Mucosa of descending colon (tissue), 3 donors: ENCODE results near the gene PCGF6. TPM values are rescaled to one million over a fixed set of nuclear protein-coding genes. Genes with fewer than 3 reads are reported as not detected.

Source experiments
- ATAC-seq: fragments of 200-7000 bp; cut with Tn5 transposase; one replicate; pipeline ENCODE4 v1.9.1; 2020; ENCODE audit warnings: mild to moderate bottlenecking, moderate library complexity
- DNase-seq, 3 donors: peaks; one replicate each; pipeline ENCODE4 v3.0.0-alpha.2; 2020
- H3K36me3 ChIP-seq: fragments of 200-600 bp; one replicate; pipeline ENCODE4 v1.8.0; 2021; ENCODE audit warnings: low read depth, mild to moderate bottlenecking
- H3K4me1 ChIP-seq: fragments of 200-600 bp; one replicate; pipeline ENCODE4 v1.8.0; 2021; ENCODE audit warnings: low read depth, mild to moderate bottlenecking
- H3K4me3 ChIP-seq: fragments of 200-600 bp; one replicate; pipeline ENCODE4 v1.8.0; 2021; ENCODE audit warnings: mild to moderate bottlenecking
- H3K9me3 ChIP-seq: fragments of 200-600 bp; one replicate; pipeline ENCODE4 v1.8.0; 2021; ENCODE audit warnings: mild to moderate bottlenecking
- CTCF ChIP-seq: fragments of 200-600 bp; IDR thresholded peaks from one replicate; pipeline ENCODE4 v1.8.0; 2022; ENCODE audit warnings: antibody characterized with exemption, mild to moderate bottlenecking
- intact Hi-C, 2 donors: fragments of 100-400 bp; cut with DNase I in 1 of 2; cut with micrococcal nuclease in 1 of 2; formaldehyde crosslinking; loops; one replicate each; pipeline versions ENCODE4 v1.11.0 to v1.11.1; 2022; cut with DNase I, micrococcal nuclease
- total RNA-seq, 3 donors: library from RNA; stranded (reverse); fragmentation: NEBNext Ultra II Directional in 2 of 3; extraction: Animal tissue kit (Norgen Biotek cat#: 25700) in 2 of 3; gene quantifications; one replicate each; pipeline versions ENCODE4 v1.2.1 to v1.2.4, GENCODE V29; 2021 to 2023
- donor health status: DM: no; HTN: no; CAD: no; lungs with moderate emphysema.
- donor health status: DM: no; HTN: no; CAD: no.
- donor health status: DM: no; HTN: yes; CAD: no.

PCGF6 gene
- total RNA-seq, 3 donors from 2014 or later = 5.2 to 10.6 (median 5.7) TPM

DNA sequence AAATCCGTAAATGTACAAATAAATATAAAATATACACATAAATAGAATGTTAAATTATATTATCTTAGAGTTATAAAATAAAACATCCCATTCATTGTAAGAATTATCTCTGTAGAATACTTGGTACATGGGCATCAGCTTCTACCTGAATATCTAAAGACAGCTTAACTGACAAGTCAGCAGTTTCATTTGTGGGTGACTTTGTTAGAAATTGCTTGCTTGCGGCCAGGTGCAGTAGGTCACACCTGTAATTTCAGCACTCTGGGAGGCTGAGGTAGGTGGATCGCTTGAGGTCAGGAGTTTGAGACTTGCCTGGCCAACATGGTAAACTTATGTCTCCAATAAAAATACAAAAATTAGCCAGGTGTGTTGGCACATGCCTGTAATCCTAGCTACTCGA is 14.6 kb downstream of the PCGF6 start:
- no peaks in the 10 kb centered on the region for H3K9me3 ChIP-seq
- H3K4me3 ChIP-seq = no peak overlapping the region
- DNase-seq (no peak), ATAC-seq (no peak)
- no peaks in the 10 kb centered on the region for H3K4me1 ChIP-seq
- no peaks in the 10 kb centered on the region for H3K36me3 ChIP-seq
- intact Hi-C loops = no loop called here
- no peak for TF ChIP-seq CTCF

GRCh38 chr10:103334567-103334966 is 16.4 kb downstream of the PCGF6 start:
- no peaks in the 10 kb centered on the region for H3K9me3 ChIP-seq
- no peak for DNase-seq
- TF ChIP-seq CTCF = no peak
- no peaks in the 10 kb centered on the region for H3K4me1 ChIP-seq
- no peak for ATAC-seq
- no peaks in the 10 kb centered on the region for H3K36me3 ChIP-seq
- intact Hi-C loops = no loop called here
- H3K4me3 ChIP-seq = no peak overlapping the region

- DNase-seq (peak in 1 of 3 donors; percentile 10), ATAC-seq (no peak)
- Histone ChIP-seq H3K9me3 (no peaks in the 10 kb centered on the region), H3K36me3 (no peaks in the 10 kb centered on the region), H3K4me3 (no peak overlapping the region), H3K4me1 (no peaks in the 10 kb centered on the region)
- intact Hi-C loops = no loop called here
- TF ChIP-seq CTCF = peak; percentile 27
Measured at GRCh38 chr10:103333934-103334520, 16.9 kb downstream of the PCGF6 start.

DNA sequence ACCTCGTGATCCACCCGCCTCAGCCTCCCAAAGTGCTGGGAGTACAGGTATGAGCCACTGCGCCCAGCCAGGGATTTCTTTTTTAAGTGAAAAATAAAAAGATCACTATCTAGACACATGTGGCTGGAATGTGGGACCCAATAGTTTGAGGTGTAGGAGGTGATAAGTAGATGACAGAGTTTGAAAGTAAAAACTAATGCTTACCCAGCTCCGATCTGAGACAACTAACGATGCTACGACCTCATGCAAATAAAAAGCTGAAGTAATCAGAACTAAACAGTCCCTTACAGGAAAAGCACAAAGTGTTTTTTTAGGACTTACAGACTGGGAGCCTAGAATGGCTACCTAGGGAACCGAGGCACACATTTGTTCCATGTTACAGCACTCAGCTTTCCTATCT is 23.0 kb downstream of the PCGF6 start:
- Histone ChIP-seq H3K36me3 (no peaks in the 10 kb centered on the region), H3K4me1 (no peaks in the 10 kb centered on the region), H3K4me3 (no peak overlapping the region), H3K9me3 (no peaks in the 10 kb centered on the region)
- TF ChIP-seq CTCF = no peak
- DNase-seq (no peak), ATAC-seq (no peak)
- intact Hi-C loops = no loop called here

DNA sequence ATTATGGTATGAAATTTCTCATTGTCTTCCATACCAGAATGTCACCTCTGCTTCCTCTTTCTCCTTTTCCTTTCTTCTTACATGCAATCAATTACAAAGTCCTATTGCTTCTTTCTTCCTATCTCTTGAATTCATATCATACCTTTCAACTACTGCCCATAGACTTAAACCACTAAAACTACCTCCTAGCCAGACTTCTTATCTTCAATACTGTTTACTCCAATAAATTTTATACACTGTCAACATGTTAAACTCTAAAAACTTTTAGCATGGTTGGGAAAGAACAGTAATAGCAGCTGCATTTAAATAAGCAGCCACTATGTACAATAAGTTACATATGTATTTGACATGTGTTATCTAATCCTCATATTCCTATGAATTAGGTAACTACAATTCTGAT is 34.9 kb downstream of the PCGF6 start:
- Histone ChIP-seq H3K4me1 (no peaks in the 10 kb centered on the region), H3K9me3 (no peaks in the 10 kb centered on the region), H3K4me3 (no peak overlapping the region), H3K36me3 (no peaks in the 10 kb centered on the region)
- ATAC-seq (peak; percentile 74), DNase-seq (no peak)
- TF ChIP-seq CTCF = no peak
- intact Hi-C loops = no loop called here

- Histone ChIP-seq H3K4me3 (no peak overlapping the region), H3K4me1 (no peaks in the 10 kb centered on the region), H3K9me3 (no peaks in the 10 kb centered on the region), H3K36me3 (no peaks in the 10 kb centered on the region)
- intact Hi-C loops = no loop called here
- DNase-seq (no peak), ATAC-seq (no peak)
- TF ChIP-seq CTCF = no peak
Measured at GRCh38 chr10:103310197-103310596, 40.7 kb downstream of the PCGF6 start.
